Neutrophil (primary cell): ENCODE results near the gene SIDT2.
"Not testable (repeated sequence)": the region's sequence is repeated elsewhere in the genome, so short reads cannot be mapped to it uniquely, and the experiment has no call there.

Experiments
- H3K27ac ChIP-seq: fragments of 200-600 bp; sonication (generic); 2 replicates; pipeline ENCODE4 v1.5.1; 2016; ENCODE audit warnings: mild to moderate bottlenecking, moderate library complexity
- H3K27me3 ChIP-seq: fragments of 200-600 bp; sonication (generic); 2 replicates; pipeline ENCODE4 v1.6.0; 2016; ENCODE audit warnings: mild to moderate bottlenecking
- H3K36me3 ChIP-seq: fragments of 200-600 bp; sonication (generic); 2 replicates; pipeline ENCODE4 v1.5.1; 2017
- H3K4me1 ChIP-seq, 2 experiments: fragments of 200-600 bp in 1 of 2; sonication (generic) in 1 of 2; 1 replicate in 1 of 2; 2 replicates in 1 of 2; pipeline versions ENCODE4 v1.5.1 to v1.6.1; 2013 to 2016; ENCODE audit warnings: low read depth in 1 of 2, low read length in 1 of 2, mild to moderate bottlenecking in 1 of 2, moderate library complexity in 1 of 2; ENCODE audit not compliant: control insufficient read depth in 1 of 2, insufficient read depth in 1 of 2
- H3K4me3 ChIP-seq, 2 experiments: fragments of 200-600 bp in 1 of 2; sonication (generic) in 1 of 2; 1 replicate in 1 of 2; 2 replicates in 1 of 2; pipeline ENCODE4 v1.5.1; 2013 to 2016; ENCODE audit warnings: low read depth in 1 of 2, low read length in 1 of 2, mild to moderate bottlenecking in 1 of 2, moderate library complexity in 1 of 2
- H3K9me3 ChIP-seq: fragments of 200-600 bp; sonication (generic); 2 replicates; pipeline ENCODE4 v1.5.1; 2016
- CTCF ChIP-seq: fragments of 200-600 bp; sonication (generic); IDR thresholded peaks from 2 replicates; pipeline ENCODE4 v1.5.1; 2016; ENCODE audit warnings: antibody characterized with exemption

Gene SIDT2

GRCh38 chr11:117178210-117179034 is at the start of gene SIDT2:
TSS of gene SIDT2 (plus strand) at chr11:117178743. CDS start at chr11:117179264, 521 bp downstream.
- Histone ChIP-seq H3K4me1 (peaks cover 16 to 19% of the 10 kb centered on the region in 2 experiments), H3K4me3 (peak within 1 kb of the TSS; percentile 68 to 76), H3K9me3 (no peaks in the 10 kb centered on the region), H3K27ac (peak within 1 kb of the TSS; percentile 80), H3K27me3 (peaks cover 10% of the 10 kb centered on the region), H3K36me3 (peaks cover 4% of the 10 kb centered on the region)
- TF ChIP-seq CTCF, result peak; percentile 16

GRCh38 chr11:117130396-117130795 is 48.1 kb upstream of the SIDT2 start:
- not testable (repeated sequence) for H3K36me3 ChIP-seq, H3K4me1 ChIP-seq, H3K27ac ChIP-seq, H3K9me3 ChIP-seq, H3K4me3 ChIP-seq
- peaks cover 16% of the 10 kb centered on the region for H3K27me3 ChIP-seq

- Histone ChIP-seq H3K4me1 (no peaks in the 10 kb centered on the region), H3K36me3 (no peaks in the 10 kb centered on the region), H3K27me3 (peaks cover 14% of the 10 kb centered on the region), H3K4me3 (no peak overlapping the region), H3K27ac (no peak overlapping the region), H3K9me3 (no peaks in the 10 kb centered on the region)
- TF ChIP-seq CTCF, result no peak
Measured at GRCh38 chr11:117130879-117131278, 47.7 kb upstream of the SIDT2 start.

- H3K9me3 ChIP-seq, result no peaks in the 10 kb centered on the region
- H3K4me3 ChIP-seq, result no peak overlapping the region
- H3K27me3 ChIP-seq, result peaks cover 7% of the 10 kb centered on the region
- H3K36me3 ChIP-seq, result no peaks in the 10 kb centered on the region
- no peak overlapping the region for H3K27ac ChIP-seq
- H3K4me1 ChIP-seq, result no peaks in the 10 kb centered on the region
- TF ChIP-seq CTCF, result no peak
Measured at GRCh38 chr11:117134431-117134830, 44.1 kb upstream of the SIDT2 start.

GRCh38 chr11:117134979-117135378 is 43.6 kb upstream of the SIDT2 start:
- H3K36me3 ChIP-seq, H3K27me3 ChIP-seq, H3K4me1 ChIP-seq, H3K9me3 ChIP-seq, H3K27ac ChIP-seq, H3K4me3 ChIP-seq: not testable (repeated sequence)

- H3K4me3 ChIP-seq, H3K27ac ChIP-seq, H3K36me3 ChIP-seq, H3K27me3 ChIP-seq, H3K9me3 ChIP-seq, H3K4me1 ChIP-seq: not testable (repeated sequence)
Measured at GRCh38 chr11:117137223-117138086, 41.1 kb upstream of the SIDT2 start.

- H3K4me3 ChIP-seq, result peak overlapping the region; percentile 92 to 93
- peak overlapping the region; percentile 94 for H3K27ac ChIP-seq
- peaks cover 16% of the 10 kb centered on the region for H3K36me3 ChIP-seq
- no peak for TF ChIP-seq CTCF
- H3K9me3 ChIP-seq, result no peaks in the 10 kb centered on the region
- peaks cover 21 to 29% of the 10 kb centered on the region in 2 experiments for H3K4me1 ChIP-seq
- H3K27me3 ChIP-seq, result no peaks in the 10 kb centered on the region
Measured at GRCh38 chr11:117143390-117143789, 35.2 kb upstream of the SIDT2 start.
